Thyroid gland (tissue), 4 donors: ENCODE results near the gene DOCK2.
"Not testable (repeated sequence)": the region's sequence is repeated elsewhere in the genome, so short reads cannot be mapped to it uniquely, and the experiment has no call there.

Experiments used
- CTCF ChIP-seq, 6 experiments: fragments of 200-600 bp in 3 of 6; fragments of 450-650 bp in 3 of 6; sonication (generic) in 3 of 6; IDR thresholded peaks; one replicate each; pipeline ENCODE4 v1.5.1; 2016 to 2019; ENCODE audit warnings: antibody characterized with exemption in 6 of 6, mild to moderate bottlenecking in 2 of 6, inconsistent platforms in 1 of 6, moderate library complexity in 1 of 6
- POLR2A ChIP-seq, 2 donors: fragments of 450-650 bp; IDR thresholded peaks; one replicate each; pipeline ENCODE4 v1.6.1; 2017; ENCODE audit warnings: antibody characterized with exemption in 2 of 2, mild to moderate bottlenecking in 2 of 2, moderate library complexity in 1 of 2

GRCh38 chr5:169662451-169662850, 25.4 kb downstream of the DOCK2 start:
- TF ChIP-seq POLR2A, CTCF (IDR thresholded peaks at IDR 0.05): not testable (repeated sequence)
